Urinary bladder (tissue), 4 donors: ENCODE measurements around the gene ARNT2. TPM values are rescaled to one million over a fixed set of nuclear protein-coding genes. Genes with fewer than 3 reads are reported as not detected.

Experiments used
- DNase-seq: peaks from one replicate; pipeline ENCODE4 v3.0.0-alpha.2; 2015; ENCODE audit errors: extremely low spot score
- H3K27ac ChIP-seq: one replicate; pipeline ENCODE4 v1.5.1; 2013; ENCODE audit warnings: low read depth, mild to moderate bottlenecking, moderate library complexity
- H3K36me3 ChIP-seq: one replicate; pipeline ENCODE4 v1.6.1; 2013; ENCODE audit warnings: mild to moderate bottlenecking, moderate library complexity; ENCODE audit not compliant: insufficient read depth
- H3K4me1 ChIP-seq: one replicate; pipeline ENCODE4 v1.6.1; 2013; ENCODE audit warnings: mild to moderate bottlenecking, moderate library complexity; ENCODE audit not compliant: insufficient read depth
- H3K4me3 ChIP-seq: one replicate; pipeline ENCODE4 v1.5.1; 2013; ENCODE audit warnings: low read depth, low read length
- WGBS: extraction: QIAGEN DNeasy Blood & Tissue Kit; methylation state at CpG from one replicate; pipeline ENCODE4 v1.1.7; 2013; 5-methylcytosine and 5-hydroxymethylcytosine counted together
- polyA plus RNA-seq: library from polyadenylated mRNA; stranded (reverse); fragments of 200-250 nt; gene quantifications from one replicate; pipeline ENCODE4 v1.2.3, GENCODE V29; 2013
- total RNA-seq: library from RNA; depleted of rRNA; stranded (reverse); fragments of >200 nt; gene quantifications from one replicate; pipeline ENCODE4 v1.2.3, GENCODE V29; 2014
- donor health status: healthy with polysubstance abuse.
- donor health status: healthy.

The ARNT2 gene
- total and polyA plus RNA-seq, 2 donors, result 6.3 to 9.7 TPM

- WGBS, result 86% methylated on average over 3 of the region's 3 CpGs
- DNase-seq, result no peak
- Histone ChIP-seq H3K36me3 (no peaks in the 10 kb centered on the region), H3K27ac (no peak overlapping the region), H3K4me3 (no peak overlapping the region), H3K4me1 (no peaks in the 10 kb centered on the region)
These were observed 196.4 kb downstream of the ARNT2 start for GRCh38 chr15:80600626-80601025.

GRCh38 chr15:80601256-80601655 lies 197.1 kb downstream of the ARNT2 start:
- H3K36me3 ChIP-seq, result no peaks in the 10 kb centered on the region
- no peaks in the 10 kb centered on the region for H3K4me1 ChIP-seq
- H3K4me3 ChIP-seq, result no peak overlapping the region
- H3K27ac ChIP-seq, result no peak overlapping the region
- 63% methylated on average over 4 of the region's 4 CpGs for WGBS
- DNase-seq, result no peak

GRCh38 chr15:80604583-80605575 lies 200.7 kb downstream of the ARNT2 start:
- H3K36me3 ChIP-seq, result no peaks in the 10 kb centered on the region
- no peak for DNase-seq
- WGBS, result 87% methylated on average over 14 of the region's 14 CpGs
- no peaks in the 10 kb centered on the region for H3K4me1 ChIP-seq
- H3K4me3 ChIP-seq, result no peak overlapping the region
- H3K27ac ChIP-seq, result no peak overlapping the region

GRCh38 chr15:80605591-80606150 lies 201.5 kb downstream of the ARNT2 start:
- H3K4me3 ChIP-seq, result no peak overlapping the region
- H3K27ac ChIP-seq, result no peak overlapping the region
- no peaks in the 10 kb centered on the region for H3K36me3 ChIP-seq
- 87% methylated on average over 6 of the region's 6 CpGs for WGBS
- no peaks in the 10 kb centered on the region for H3K4me1 ChIP-seq
- no peak for DNase-seq

- DNase-seq, result no peak
- no peaks in the 10 kb centered on the region for H3K4me1 ChIP-seq
- H3K36me3 ChIP-seq, result no peaks in the 10 kb centered on the region
- 84% methylated on average over 4 of the region's 4 CpGs for WGBS
- no peak overlapping the region for H3K4me3 ChIP-seq
- H3K27ac ChIP-seq, result no peak overlapping the region
These were observed 202.4 kb downstream of the ARNT2 start for GRCh38 chr15:80606511-80607071.

GRCh38 chr15:80607287-80607980 lies 203.3 kb downstream of the ARNT2 start:
- no peak overlapping the region for H3K4me3 ChIP-seq
- no peaks in the 10 kb centered on the region for H3K36me3 ChIP-seq
- H3K27ac ChIP-seq, result no peak overlapping the region
- H3K4me1 ChIP-seq, result no peaks in the 10 kb centered on the region
- no peak for DNase-seq
- WGBS, result 45% methylated on average over 4 of the region's 4 CpGs

GRCh38 chr15:80608688-80609087 lies 204.5 kb downstream of the ARNT2 start:
- Histone ChIP-seq H3K4me3 (no peak overlapping the region), H3K4me1 (no peaks in the 10 kb centered on the region), H3K27ac (no peak overlapping the region), H3K36me3 (no peaks in the 10 kb centered on the region)
- WGBS, result 41% methylated on average over 1 of the region's 1 CpG
- DNase-seq, result no peak

GRCh38 chr15:80609091-80609490 lies 204.9 kb downstream of the ARNT2 start:
- Histone ChIP-seq H3K4me3 (no peak overlapping the region), H3K36me3 (no peaks in the 10 kb centered on the region), H3K27ac (no peak overlapping the region), H3K4me1 (no peaks in the 10 kb centered on the region)
- no peak for DNase-seq
- WGBS, result 57% methylated on average over 4 of the region's 4 CpGs

- Histone ChIP-seq H3K4me3 (no peak overlapping the region), H3K36me3 (no peaks in the 10 kb centered on the region), H3K27ac (no peak overlapping the region), H3K4me1 (no peaks in the 10 kb centered on the region)
- WGBS, result 63% methylated on average over 4 of the region's 4 CpGs
- DNase-seq, result no peak
These were observed 205.3 kb downstream of the ARNT2 start for GRCh38 chr15:80609512-80609946.

GRCh38 chr15:80611543-80612080 lies 207.4 kb downstream of the ARNT2 start:
- WGBS, result 81% methylated on average over 7 of the region's 7 CpGs
- Histone ChIP-seq H3K4me1 (no peaks in the 10 kb centered on the region), H3K4me3 (no peak overlapping the region), H3K36me3 (no peaks in the 10 kb centered on the region), H3K27ac (no peak overlapping the region)
- no peak for DNase-seq

- DNase-seq, result no peak
- Histone ChIP-seq H3K27ac (no peak overlapping the region), H3K36me3 (no peaks in the 10 kb centered on the region), H3K4me3 (no peak overlapping the region), H3K4me1 (no peaks in the 10 kb centered on the region)
- 90% methylated on average over 7 of the region's 7 CpGs for WGBS
These were observed 208.1 kb downstream of the ARNT2 start for GRCh38 chr15:80612118-80612823.

- Histone ChIP-seq H3K4me3 (no peak overlapping the region), H3K4me1 (no peaks in the 10 kb centered on the region), H3K36me3 (no peaks in the 10 kb centered on the region), H3K27ac (no peak overlapping the region)
- no peak for DNase-seq
- WGBS, result 89% methylated on average over 10 of the region's 10 CpGs
These were observed 209.7 kb downstream of the ARNT2 start for GRCh38 chr15:80613762-80614365.
